Small intestine (tissue), 16 donors: ENCODE measurements around the gene CDC123. TPM values are rescaled to one million over a fixed set of nuclear protein-coding genes. Genes with fewer than 3 reads are reported as not detected.

ENCODE experiments used
- DNase-seq, 2 donors: peaks; one replicate each; pipeline versions ENCODE4 v3.0.0 to v3.0.0-alpha.2; 2013
- FAIRE-seq: peaks from 2 replicates; lab custom pipeline; 2012; peaks lifted over from hg19 to GRCh38; lab: Jason Lieb, UNC
- H3K27ac ChIP-seq, 3 donors: one replicate each; pipeline ENCODE4 v1.5.1; 2013; ENCODE audit warnings: low read length in 2 of 3, mild to moderate bottlenecking in 2 of 3, control low read depth in 1 of 3, inconsistent platforms in 1 of 3, low read depth in 1 of 3, moderate library complexity in 1 of 3
- H3K27me3 ChIP-seq, 3 donors: one replicate each; pipeline ENCODE4 v1.6.1; 2013; ENCODE audit warnings: low read length in 3 of 3, inconsistent platforms in 1 of 3; ENCODE audit not compliant: control insufficient read depth in 3 of 3, insufficient read depth in 3 of 3
- H3K36me3 ChIP-seq, 3 donors: one replicate each; pipeline ENCODE4 v1.6.1; 2013; ENCODE audit warnings: low read length in 3 of 3, inconsistent platforms in 1 of 3, low read depth in 1 of 3, mild to moderate bottlenecking in 1 of 3, moderate library complexity in 1 of 3; ENCODE audit not compliant: control insufficient read depth in 3 of 3, insufficient read depth in 2 of 3
- H3K4me1 ChIP-seq, 3 donors: one replicate each; pipeline ENCODE4 v1.6.1; 2013; ENCODE audit warnings: low read length in 2 of 3, inconsistent platforms in 1 of 3, low read depth in 1 of 3, mild to moderate bottlenecking in 1 of 3, moderate library complexity in 1 of 3; ENCODE audit not compliant: control insufficient read depth in 3 of 3, insufficient read depth in 2 of 3
- H3K4me3 ChIP-seq, 3 donors: one replicate each; pipeline ENCODE4 v1.5.1; 2013; ENCODE audit warnings: low read length in 3 of 3, control low read depth in 1 of 3, inconsistent platforms in 1 of 3, low read depth in 1 of 3, mild to moderate bottlenecking in 1 of 3, moderate library complexity in 1 of 3
- H3K9me3 ChIP-seq, 2 donors: one replicate each; pipeline ENCODE4 v1.6.1; 2013; ENCODE audit warnings: low read depth in 1 of 2, low read length in 1 of 2; ENCODE audit not compliant: control insufficient read depth in 2 of 2, insufficient read depth in 1 of 2
- WGBS, 3 donors: extraction: QIAGEN DNeasy Blood & Tissue Kit; methylation state at CpG; one replicate each; pipeline ENCODE4 v1.1.7; 2013; 5-methylcytosine and 5-hydroxymethylcytosine counted together
- long read RNA-seq, 10 donors: transcript quantifications; one replicate each; lab custom pipeline, GENCODE V29; 2026
- polyA plus RNA-seq, 4 donors: library from polyadenylated mRNA; stranded (reverse) in 3 of 4; unstranded in 1 of 4; fragments of 200-250 nt in 3 of 4; fragments of 120-200 nt in 1 of 4; gene quantifications; one replicate each; pipeline versions ENCODE4 v1.2.1 to v1.2.3, GENCODE V29; 2013
- donor health status: healthy with polysubstance abuse.
- donor health status: control.
- donor health status: control.
- donor health status: Bipolar disorder and iron deficiency.
- donor health status: healthy.

Gene CDC123
- 10 to 100 TPM; 40.0 to 66.2 (median 48.1) TPM for polyA plus RNA-seq
- long read RNA-seq, donor 1, transcript CDC123-201 (13 exons, 1,542 nt): major isoform, 32 of 75 reads
- long read RNA-seq, donor 1, partial matches to known transcripts: 42 of 75 reads
- long read RNA-seq, donor 1, other reads (novel, unspliced or antisense): 0 of 75 reads
- long read RNA-seq, donor 2, transcript CDC123-201 (13 exons, 1,542 nt): major isoform, 10 of 15 reads
- long read RNA-seq, donor 2, partial matches to known transcripts: 5 of 15 reads
- long read RNA-seq, donor 2, other reads (novel, unspliced or antisense): 0 of 15 reads
- long read RNA-seq, donor 3, transcript CDC123-201 (13 exons, 1,542 nt): major isoform, 10 of 15 reads
- long read RNA-seq, donor 3, partial matches to known transcripts: 5 of 15 reads
- long read RNA-seq, donor 3, other reads (novel, unspliced or antisense): 0 of 15 reads
- long read RNA-seq, donor 4: 0 reads
- long read RNA-seq, donor 5, transcript CDC123-201 (13 exons, 1,542 nt): major isoform, 5 of 5 reads
- long read RNA-seq, donor 5, partial matches to known transcripts: 0 of 5 reads
- long read RNA-seq, donor 5, other reads (novel, unspliced or antisense): 0 of 5 reads
- long read RNA-seq, donor 6, transcript CDC123-201 (13 exons, 1,542 nt): major isoform, 14 of 21 reads
- long read RNA-seq, donor 6, partial matches to known transcripts: 7 of 21 reads
- long read RNA-seq, donor 6, other reads (novel, unspliced or antisense): 0 of 21 reads
- long read RNA-seq, donor 7: 0 reads
- long read RNA-seq, donor 8, partial matches to known transcripts: 0 of 2 reads
- long read RNA-seq, donor 8, other reads (novel, unspliced or antisense): 0 of 2 reads
- long read RNA-seq, donor 9, partial matches to known transcripts: 0 of 1 reads
- long read RNA-seq, donor 9, other reads (novel, unspliced or antisense): 0 of 1 reads
- long read RNA-seq, donor 10, transcript CDC123-201 (13 exons, 1,542 nt): major isoform, 25 of 50 reads
- long read RNA-seq, donor 10, partial matches to known transcripts: 25 of 50 reads
- long read RNA-seq, donor 10, other reads (novel, unspliced or antisense): 0 of 50 reads

- WGBS, 3 donors: 0% methylated on average over 62 of the region's 62 CpGs
- FAIRE-seq: no peak
Measured at GRCh38 chr10:12195603-12196506, at the start of gene CDC123, which contains the start of gene NUDT5. CDC123 (plus strand) TSS chr10:12196188; CDS start chr10:12196246, 58 bp downstream. NUDT5 (minus strand) TSS chr10:12195891; CDS start chr10:12186291, 9,600 bp downstream.

GRCh38 chr10:12150163-12150562 is 45.8 kb upstream of the CDC123 start:
- Histone ChIP-seq H3K27me3 (no peaks in the 10 kb centered on the region), H3K9me3 (no peaks in the 10 kb centered on the region), H3K4me1 (no peaks in the 10 kb centered on the region), H3K4me3 (no peak overlapping the region), H3K36me3 (peaks cover 0 to 7% (median 2%) of the 10 kb centered on the region in 3 donors), H3K27ac (no peak overlapping the region)
- no peak for DNase-seq
- WGBS, 3 donors: 69 to 81% (median 75%) methylated on average over 4 of the region's 4 CpGs
- FAIRE-seq: no peak

More at GRCh38 chr10:12195603-12196506, at the start of gene CDC123, which contains the start of gene NUDT5:
- H3K4me3 ChIP-seq: peak within 1 kb of the TSS; percentile 58 to 86 (median 76)
- peak; percentile 91 to 96 for DNase-seq
- peaks cover 0 to 10% (median 2%) of the 10 kb centered on the region in 3 donors for H3K36me3 ChIP-seq
- H3K9me3 ChIP-seq: no peaks in the 10 kb centered on the region
- H3K27me3 ChIP-seq: no peaks in the 10 kb centered on the region
- H3K4me1 ChIP-seq: peaks cover 0 to 8% (median 7%) of the 10 kb centered on the region in 3 donors
- peak within 1 kb of the TSS; percentile 76 to 95 (median 82) for H3K27ac ChIP-seq

- H3K27ac ChIP-seq: no peak overlapping the region
- H3K36me3 ChIP-seq: peaks cover 0 to 18% (median 9%) of the 10 kb centered on the region in 3 donors
- no peak for DNase-seq
- no peak for FAIRE-seq
- no peaks in the 10 kb centered on the region for H3K27me3 ChIP-seq
- no peaks in the 10 kb centered on the region for H3K9me3 ChIP-seq
- H3K4me3 ChIP-seq: no peak overlapping the region
- no peaks in the 10 kb centered on the region for H3K4me1 ChIP-seq
- 95 to 98% (median 95%) methylated on average over 6 of the region's 6 CpGs for WGBS, 3 donors
Measured at GRCh38 chr10:12154516-12154915, 41.5 kb upstream of the CDC123 start.

GRCh38 chr10:12156367-12157123 is 39.4 kb upstream of the CDC123 start:
- H3K36me3 ChIP-seq: peaks cover 0 to 21% (median 10%) of the 10 kb centered on the region in 3 donors
- DNase-seq: peak in 1 of 2 donors; percentile 52
- FAIRE-seq: no peak
- H3K4me3 ChIP-seq: no peak overlapping the region
- no peaks in the 10 kb centered on the region for H3K27me3 ChIP-seq
- H3K9me3 ChIP-seq: no peaks in the 10 kb centered on the region
- 83 to 85% (median 85%) methylated on average over 14 of the region's 14 CpGs for WGBS, 3 donors
- H3K27ac ChIP-seq: peak overlapping the region in 1 of 3 donors; percentile 16
- no peaks in the 10 kb centered on the region for H3K4me1 ChIP-seq

GRCh38 chr10:12158111-12158510 is 37.9 kb upstream of the CDC123 start:
- FAIRE-seq (no peak), DNase-seq (no peak)
- Histone ChIP-seq H3K9me3 (no peaks in the 10 kb centered on the region), H3K4me1 (no peaks in the 10 kb centered on the region), H3K4me3 (no peak overlapping the region), H3K27ac (no peak overlapping the region), H3K36me3 (peaks cover 0 to 24% (median 15%) of the 10 kb centered on the region in 3 donors), H3K27me3 (no peaks in the 10 kb centered on the region)
- WGBS, 3 donors: 89 to 94% (median 93%) methylated on average over 3 of the region's 3 CpGs

- no peak for FAIRE-seq
- peaks cover 0 to 34% (median 14%) of the 10 kb centered on the region in 3 donors for H3K36me3 ChIP-seq
- DNase-seq: no peak
- no peak overlapping the region for H3K27ac ChIP-seq
- H3K9me3 ChIP-seq: no peaks in the 10 kb centered on the region
- no peaks in the 10 kb centered on the region for H3K27me3 ChIP-seq
- H3K4me3 ChIP-seq: no peak overlapping the region
- no peaks in the 10 kb centered on the region for H3K4me1 ChIP-seq
- 93 to 97% (median 97%) methylated on average over 5 of the region's 5 CpGs for WGBS, 3 donors
Measured at GRCh38 chr10:12160664-12161063, 35.3 kb upstream of the CDC123 start.

- no peak overlapping the region for H3K27ac ChIP-seq
- H3K4me3 ChIP-seq: no peak overlapping the region
- no peaks in the 10 kb centered on the region for H3K4me1 ChIP-seq
- peaks cover 0 to 31% (median 17%) of the 10 kb centered on the region in 3 donors for H3K36me3 ChIP-seq
- WGBS, 3 donors: 96 to 100% (median 97%) methylated on average over 6 of the region's 6 CpGs
- no peaks in the 10 kb centered on the region for H3K27me3 ChIP-seq
- DNase-seq (no peak), FAIRE-seq (no peak)
- H3K9me3 ChIP-seq: no peaks in the 10 kb centered on the region
Measured at GRCh38 chr10:12162927-12163326, 33.1 kb upstream of the CDC123 start.
